ENCODE data around the gene SEBOX.

GRCh38 chr17:28318759-28319597, 46.0 kb downstream of the SEBOX start, which contains the start of gene TMEM97:
- TF ChIP-seq CTCF (conservative IDR thresholded peaks at IDR 0.05; ENCODE audit: low read depth, low read length) (0 out of 2 replicates have a peak, but pooled peaks have one; percentile 9), EZH2 (IDR thresholded peaks at IDR 0.05; ENCODE audit: low read length, unreplicated experiment) (no peak), EZH2phosphoT487 (IDR thresholded peaks at IDR 0.05; ENCODE audit: borderline replicate concordance, low read length) (no peak)
